Astrocyte (in vitro differentiated cells and primary cell): ENCODE results near the gene ENO2. TPM values are rescaled to one million over a fixed set of nuclear protein-coding genes. Genes with fewer than 3 reads are reported as not detected.
"Not testable (repeated sequence)": the region's sequence is repeated elsewhere in the genome, so short reads cannot be mapped to it uniquely, and the experiment has no call there.

Source experiments
- DNase-seq: peaks from one replicate; pipeline ENCODE4 v3.0.0-alpha.2; 2010; ENCODE audit warnings: low read depth
- FAIRE-seq: peaks from 2 replicates; lab custom pipeline; 2011; peaks lifted over from hg19 to GRCh38; lab: Jason Lieb, UNC
- H2AFZ ChIP-seq: 2 replicates; pipeline ENCODE4 v1.6.0; 2012; ENCODE audit warnings: low read depth, low read length, inconsistent platforms
- H3K27ac ChIP-seq: 2 replicates; pipeline ENCODE4 v1.5.1; 2011; ENCODE audit warnings: low read depth, low read length, inconsistent platforms
- H3K27me3 ChIP-seq: 2 replicates; pipeline ENCODE4 v1.6.0; 2011; ENCODE audit warnings: low read length, inconsistent platforms; ENCODE audit not compliant: insufficient read depth
- H3K36me3 ChIP-seq: 2 replicates; pipeline ENCODE4 v1.5.1; 2011; ENCODE audit warnings: low read length, inconsistent platforms; ENCODE audit not compliant: insufficient read depth
- H3K4me1 ChIP-seq: 2 replicates; pipeline ENCODE4 v1.5.1; 2011; ENCODE audit warnings: low read length, inconsistent platforms; ENCODE audit not compliant: insufficient read depth
- H3K4me2 ChIP-seq: 2 replicates; pipeline ENCODE4 v1.6.0; 2012; ENCODE audit warnings: low read length, inconsistent platforms
- H3K4me3 ChIP-seq: 2 replicates; pipeline ENCODE4 v1.5.1; 2011; ENCODE audit warnings: low read depth, mild to moderate bottlenecking, low read length, inconsistent platforms; ENCODE audit not compliant: insufficient read depth
- H3K79me2 ChIP-seq: 2 replicates; pipeline ENCODE4 v1.6.0; 2012; ENCODE audit warnings: mild to moderate bottlenecking, low read length, inconsistent platforms; ENCODE audit not compliant: insufficient read depth
- H3K9ac ChIP-seq: 2 replicates; pipeline ENCODE4 v1.6.0; 2012; ENCODE audit warnings: mild to moderate bottlenecking, low read length, inconsistent platforms
- H3K9me3 ChIP-seq: 2 replicates; pipeline ENCODE4 v1.5.1; 2012; ENCODE audit warnings: low read depth, mild to moderate bottlenecking, low read length, inconsistent platforms; ENCODE audit not compliant: insufficient read depth
- H4K20me1 ChIP-seq: 2 replicates; pipeline ENCODE4 v1.6.0; 2012; ENCODE audit warnings: low read length, inconsistent platforms; ENCODE audit not compliant: insufficient read depth
- H3K27ac Mint-ChIP-seq: one replicate; pipeline ENCODE4 v1.8.0; 2021; ENCODE audit warnings: mild to moderate bottlenecking, mixed read lengths; ENCODE audit not compliant: unreplicated experiment
- H3K27me3 Mint-ChIP-seq: one replicate; pipeline ENCODE4 v1.8.0; 2021; ENCODE audit warnings: low read depth, mixed read lengths; ENCODE audit not compliant: unreplicated experiment
- H3K36me3 Mint-ChIP-seq: one replicate; pipeline ENCODE4 v1.8.0; 2021; ENCODE audit warnings: low read depth, mixed read lengths; ENCODE audit not compliant: unreplicated experiment
- H3K4me1 Mint-ChIP-seq: one replicate; pipeline ENCODE4 v1.8.0; 2021; ENCODE audit warnings: low read depth, mixed read lengths; ENCODE audit not compliant: unreplicated experiment
- H3K4me3 Mint-ChIP-seq: one replicate; pipeline ENCODE4 v1.8.0; 2021; ENCODE audit warnings: mild to moderate bottlenecking, moderate library complexity, mixed read lengths; ENCODE audit not compliant: unreplicated experiment
- H3K9me3 Mint-ChIP-seq: one replicate; pipeline ENCODE4 v1.8.0; 2021; ENCODE audit warnings: mild to moderate bottlenecking, mixed read lengths; ENCODE audit not compliant: unreplicated experiment
- CTCF ChIP-seq: IDR thresholded peaks from 2 replicates; pipeline ENCODE4 v1.5.1; 2011; ENCODE audit warnings: low read depth, mild to moderate bottlenecking, inconsistent platforms, low read length, moderate library complexity; ENCODE audit not compliant: insufficient read depth
- EZH2 ChIP-seq: IDR thresholded peaks from 2 replicates; pipeline ENCODE4 v1.6.1; 2012; ENCODE audit warnings: mild to moderate bottlenecking, low read length, inconsistent platforms; ENCODE audit not compliant: insufficient read depth
- total RNA-seq: library from RNA; stranded (reverse); gene quantifications from 2 replicates; pipeline ENCODE4 v1.2.1, GENCODE V29; 2021

ENO2 gene
- total RNA-seq, 1 donor from 2014 or later = 46.4 TPM

GRCh38 chr12:6887460-6887859 lies 26.9 kb upstream of the ENO2 start:
- no peaks in the 10 kb centered on the region for H3K27me3 Mint-ChIP-seq
- no peaks in the 10 kb centered on the region for H3K9me3 ChIP-seq
- no peak overlapping the region for H3K27ac ChIP-seq
- H3K4me3 ChIP-seq = no peak overlapping the region
- FAIRE-seq (no peak), DNase-seq (no peak)
- no peaks in the 10 kb centered on the region for H3K36me3 ChIP-seq
- no peaks in the 10 kb centered on the region for H3K27me3 ChIP-seq
- no peak overlapping the region for H3K27ac Mint-ChIP-seq
- no peaks in the 10 kb centered on the region for H4K20me1 ChIP-seq
- H3K4me1 Mint-ChIP-seq = peaks cover 2% of the 10 kb centered on the region
- H3K36me3 Mint-ChIP-seq = peaks cover 10% of the 10 kb centered on the region
- no peaks in the 10 kb centered on the region for H3K9me3 Mint-ChIP-seq
- TF ChIP-seq EZH2 (no peak), CTCF (no peak)
- H2AFZ ChIP-seq = no peak overlapping the region
- no peak overlapping the region for H3K9ac ChIP-seq
- no peak overlapping the region for H3K4me3 Mint-ChIP-seq
- H3K4me1 ChIP-seq = peaks cover 12% of the 10 kb centered on the region
- no peaks in the 10 kb centered on the region for H3K79me2 ChIP-seq
- no peak overlapping the region for H3K4me2 ChIP-seq

DNA sequence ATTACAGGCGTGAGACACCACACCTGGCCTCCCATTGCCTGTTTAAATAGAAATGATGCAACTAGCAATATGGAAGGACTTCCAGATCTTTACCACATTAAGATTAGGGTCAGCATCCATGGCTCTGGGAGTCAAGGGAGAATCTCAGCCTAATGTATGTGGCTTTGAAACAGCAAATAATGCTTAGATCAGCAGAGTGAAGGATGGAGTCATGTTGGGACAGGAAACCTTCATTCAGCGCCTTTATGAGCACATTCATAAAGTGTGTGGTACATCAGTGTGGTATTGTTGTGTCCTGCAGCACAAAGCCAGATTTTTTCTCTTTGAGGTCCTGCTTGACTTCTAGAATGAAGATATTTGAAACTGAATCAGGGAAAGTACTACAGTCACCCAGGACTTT lies 26.0 kb upstream of the ENO2 start:
- no peaks in the 10 kb centered on the region for H3K27me3 Mint-ChIP-seq
- no peak for TF ChIP-seq EZH2
- no peak for TF ChIP-seq CTCF
- H3K9me3 Mint-ChIP-seq = no peaks in the 10 kb centered on the region
- peaks cover 2% of the 10 kb centered on the region for H3K4me1 Mint-ChIP-seq
- Histone ChIP-seq H4K20me1 (no peaks in the 10 kb centered on the region), H3K27ac (no peak overlapping the region), H2AFZ (no peak overlapping the region), H3K79me2 (no peaks in the 10 kb centered on the region), H3K4me1 (peaks cover 12% of the 10 kb centered on the region), H3K4me2 (no peak overlapping the region), H3K36me3 (no peaks in the 10 kb centered on the region), H3K4me3 (no peak overlapping the region), H3K9ac (no peak overlapping the region), H3K27me3 (no peaks in the 10 kb centered on the region), H3K9me3 (no peaks in the 10 kb centered on the region)
- no peak for DNase-seq
- H3K36me3 Mint-ChIP-seq = peaks cover 8% of the 10 kb centered on the region
- no peak overlapping the region for H3K27ac Mint-ChIP-seq
- H3K4me3 Mint-ChIP-seq = no peak overlapping the region
- FAIRE-seq = no peak

DNA sequence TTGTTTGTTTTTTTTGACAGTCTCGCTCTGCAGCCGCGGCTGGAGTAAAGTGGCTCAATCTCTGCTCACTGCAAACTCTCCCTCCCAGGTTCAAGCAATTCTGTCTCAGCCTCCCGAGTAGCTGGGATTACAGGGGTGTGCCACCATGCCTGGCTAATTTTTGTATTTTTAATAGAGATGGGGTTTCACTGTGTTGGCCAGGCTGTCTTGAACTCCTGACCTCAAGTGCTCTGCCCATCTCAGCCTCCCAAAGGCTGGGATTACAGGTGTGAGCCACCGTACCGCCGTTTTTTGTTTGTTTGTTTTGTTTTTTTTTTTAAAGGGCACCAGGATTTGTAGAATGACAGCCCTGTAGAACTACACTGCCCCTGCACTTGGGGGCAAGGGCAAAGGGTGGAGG lies 25.6 kb upstream of the ENO2 start:
- not testable (repeated sequence) for H3K9me3 ChIP-seq, FAIRE-seq, H3K9me3 Mint-ChIP-seq

DNA sequence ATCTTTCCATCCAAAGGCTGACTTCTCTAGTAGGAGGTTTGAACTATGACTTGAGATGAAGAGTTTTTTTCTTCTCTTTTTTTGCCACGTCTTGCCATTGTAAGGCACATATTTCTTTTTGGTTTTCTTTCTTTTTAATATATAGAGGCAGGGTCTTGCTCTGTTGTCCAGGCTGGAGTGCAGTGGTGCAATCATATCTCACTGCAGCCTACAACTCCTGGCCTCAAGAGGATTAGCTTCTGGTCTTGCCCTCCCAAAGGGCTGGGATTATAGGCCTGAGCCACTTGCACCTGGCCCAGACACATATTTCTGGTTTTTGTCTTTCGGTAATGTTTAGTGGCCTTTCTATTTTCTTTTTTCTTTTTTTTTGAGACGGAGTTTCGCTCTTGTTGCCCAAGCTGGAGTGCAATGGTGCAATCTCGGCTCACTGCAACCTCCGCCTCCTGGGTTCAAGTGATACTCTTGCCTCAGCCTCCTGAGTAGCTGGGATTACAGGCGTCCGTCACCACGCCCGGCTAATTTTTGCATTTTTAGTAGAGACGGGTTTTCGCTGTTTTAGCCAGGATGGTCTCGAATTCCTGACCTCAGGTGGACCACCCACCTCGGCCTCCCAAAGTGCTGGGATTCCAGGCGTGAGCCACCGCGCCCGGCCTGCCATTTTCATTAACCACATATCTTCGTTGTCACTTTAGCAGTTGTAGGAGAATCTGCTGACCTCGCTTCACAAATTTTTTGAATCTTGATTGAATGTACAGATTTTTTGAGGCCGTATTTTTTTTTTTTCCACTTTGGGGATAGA lies 24.4 kb upstream of the ENO2 start:
- H3K4me1 ChIP-seq = peaks cover 12% of the 10 kb centered on the region
- not testable (repeated sequence) for H3K4me1 Mint-ChIP-seq, H3K4me3 ChIP-seq, H3K27me3 ChIP-seq, H3K36me3 Mint-ChIP-seq, H3K79me2 ChIP-seq, H2AFZ ChIP-seq, DNase-seq, FAIRE-seq, H3K9me3 Mint-ChIP-seq, H3K9me3 ChIP-seq, H3K36me3 ChIP-seq, H3K27me3 Mint-ChIP-seq, H4K20me1 ChIP-seq
- peak overlapping the region; percentile 72 for H3K4me3 Mint-ChIP-seq
- peak overlapping the region; percentile 91 for H3K27ac ChIP-seq
- H3K27ac Mint-ChIP-seq = peak overlapping the region; percentile 97
- peak overlapping the region; percentile 75 for H3K9ac ChIP-seq
- H3K4me2 ChIP-seq = peak overlapping the region; percentile 85

More for the DNA sequence above, 25.6 kb upstream of the ENO2 start:
- not testable (repeated sequence) for H3K36me3 ChIP-seq, H2AFZ ChIP-seq, H3K27ac Mint-ChIP-seq, H3K9ac ChIP-seq, H4K20me1 ChIP-seq, H3K36me3 Mint-ChIP-seq, H3K27ac ChIP-seq, H3K4me3 ChIP-seq, H3K79me2 ChIP-seq, DNase-seq, H3K4me3 Mint-ChIP-seq, H3K4me2 ChIP-seq, H3K27me3 Mint-ChIP-seq, H3K4me1 Mint-ChIP-seq, H3K27me3 ChIP-seq
- H3K4me1 ChIP-seq = peaks cover 12% of the 10 kb centered on the region
